Nucleus accumbens (tissue), 56 donors: ENCODE data around the gene PTCHD1.

Source experiments
- DNase-seq, 56 donors: peaks; one replicate each; lab custom pipeline; 2025; lab: John Stamatoyannopoulos, UW

The PTCHD1 gene

DNA sequence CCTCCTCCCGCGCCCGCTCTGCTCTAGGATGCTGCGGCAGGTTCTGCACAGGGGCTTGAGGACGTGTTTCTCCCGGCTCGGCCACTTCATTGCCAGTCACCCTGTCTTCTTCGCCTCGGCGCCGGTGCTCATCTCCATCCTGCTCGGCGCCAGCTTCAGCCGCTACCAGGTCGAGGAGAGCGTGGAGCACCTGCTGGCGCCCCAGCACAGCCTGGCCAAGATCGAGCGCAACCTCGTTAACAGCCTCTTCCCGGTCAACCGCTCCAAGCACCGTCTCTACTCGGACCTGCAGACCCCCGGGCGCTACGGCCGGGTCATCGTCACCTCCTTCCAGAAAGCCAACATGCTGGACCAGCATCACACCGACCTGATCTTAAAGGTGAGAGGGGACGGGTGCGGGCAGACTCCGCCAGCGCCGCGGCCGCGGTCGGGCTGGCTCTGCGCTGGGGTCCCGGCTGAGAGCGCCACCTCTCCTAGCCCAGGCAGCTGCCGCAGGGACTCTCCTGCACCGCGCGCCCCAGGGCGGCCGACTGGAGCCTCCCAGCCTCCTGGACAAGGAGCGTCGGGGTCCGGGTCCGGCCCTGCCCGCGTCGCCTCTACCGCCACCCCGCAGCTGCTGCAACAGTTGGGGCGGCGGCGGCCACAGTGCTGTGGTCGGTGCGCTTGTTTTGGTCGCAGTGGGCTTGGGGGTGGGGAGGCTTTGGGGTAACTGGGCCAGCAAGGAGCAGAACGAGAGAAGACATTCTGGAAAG, at the start of gene PTCHD1:
Gene PTCHD1 (plus strand): TSS at position 2 of the 752 bp plus-strand sequence. CDS start 27 bp downstream, at position 29.
- DNase-seq: peak in 5 of 56 donors; percentile 1 to 11 (median 5)

GRCh38 chrX:23286731-23287130, 47.9 kb upstream of the PTCHD1 start:
- no peak for DNase-seq

DNA sequence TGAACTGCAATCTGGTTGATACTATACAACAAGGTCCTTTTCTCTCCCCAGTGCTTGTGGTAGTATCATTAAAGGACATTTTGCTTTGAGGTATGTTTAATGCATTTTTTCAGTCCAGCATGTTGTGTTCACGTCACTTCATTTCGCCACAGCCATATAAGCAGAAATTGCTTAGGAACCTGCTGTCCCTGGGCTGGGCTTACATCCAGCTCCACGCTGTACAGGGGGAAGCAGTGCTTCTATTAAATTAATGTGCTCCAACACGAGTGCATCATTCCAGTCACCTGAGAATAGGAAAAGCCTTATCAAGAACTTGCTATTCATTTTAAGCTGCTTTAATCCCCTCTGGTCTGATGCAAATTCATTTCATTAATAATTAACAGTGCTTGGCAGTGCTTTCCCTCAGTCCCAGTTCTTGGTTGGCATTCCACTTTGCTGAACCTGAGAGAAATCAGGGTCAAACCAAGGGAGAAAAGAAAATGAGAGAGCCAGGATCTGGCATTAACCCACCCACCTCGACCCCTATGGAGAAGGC, 47.4 kb upstream of the PTCHD1 start:
- DNase-seq: no peak

DNA sequence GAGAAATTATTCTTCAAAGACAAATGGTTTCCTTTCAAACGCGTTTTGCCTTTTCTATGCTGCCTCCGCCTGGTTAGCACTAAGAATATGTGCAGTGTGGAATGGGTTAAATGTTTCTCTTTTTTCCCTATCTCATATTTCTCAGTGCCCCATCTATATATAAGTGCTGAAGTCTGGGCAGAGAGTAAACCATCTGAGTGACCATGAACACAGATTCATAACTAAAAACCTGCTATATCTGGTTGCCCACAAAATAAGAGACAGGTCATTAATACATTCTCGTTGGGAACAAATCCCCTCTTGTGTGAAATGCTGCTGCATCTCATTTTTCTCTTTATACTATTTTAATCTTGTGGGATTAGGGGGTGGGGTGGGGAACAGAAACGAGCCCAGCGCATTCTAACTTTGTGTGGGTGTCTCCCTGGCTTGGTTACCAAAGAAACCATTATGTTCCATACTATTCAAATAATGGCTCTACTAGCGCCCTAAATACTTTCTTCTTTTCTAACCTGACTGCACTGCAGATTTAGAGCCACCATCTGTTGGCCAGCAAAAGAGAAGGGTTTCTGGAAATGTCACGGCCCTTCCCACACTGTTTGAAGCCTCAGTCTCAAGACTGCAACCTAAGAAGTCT, 42.2 kb upstream of the PTCHD1 start:
- peak in 5 of 56 donors; percentile 0 to 14 (median 2) for DNase-seq

DNA sequence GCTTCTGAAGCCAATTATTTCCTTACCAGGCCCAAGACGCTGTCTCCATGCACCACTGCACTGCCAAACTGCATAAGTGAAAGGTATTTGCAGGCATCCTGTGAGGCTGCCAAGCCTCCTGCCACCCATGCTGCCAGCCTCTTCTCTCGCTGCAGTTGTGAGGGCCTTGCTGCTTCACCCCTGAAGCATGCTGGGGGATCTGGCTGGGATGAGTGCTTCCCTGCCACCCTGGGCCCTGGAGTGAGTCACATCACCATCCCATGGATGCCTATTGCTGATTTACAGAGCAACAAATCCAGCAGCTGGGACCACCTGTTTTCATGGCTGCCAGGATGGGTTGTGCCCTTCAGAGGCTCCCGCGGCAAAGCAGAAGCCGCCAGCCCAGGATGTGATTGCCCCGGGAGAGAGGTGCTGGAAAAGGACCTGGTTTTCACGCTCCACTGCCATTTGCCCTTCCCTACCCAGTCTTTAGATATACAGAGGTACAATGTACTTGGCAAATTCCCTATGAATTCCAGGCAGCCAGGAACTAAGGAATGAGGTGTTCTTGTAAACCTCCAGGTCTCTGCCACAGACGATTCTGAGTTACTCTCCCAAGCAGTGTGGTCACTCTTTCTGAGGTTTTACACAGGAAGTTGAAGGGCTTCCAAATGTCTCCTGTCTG, 41.5 kb upstream of the PTCHD1 start:
- DNase-seq: peak in 17 of 56 donors; percentile 0 to 22 (median 5)

DNA sequence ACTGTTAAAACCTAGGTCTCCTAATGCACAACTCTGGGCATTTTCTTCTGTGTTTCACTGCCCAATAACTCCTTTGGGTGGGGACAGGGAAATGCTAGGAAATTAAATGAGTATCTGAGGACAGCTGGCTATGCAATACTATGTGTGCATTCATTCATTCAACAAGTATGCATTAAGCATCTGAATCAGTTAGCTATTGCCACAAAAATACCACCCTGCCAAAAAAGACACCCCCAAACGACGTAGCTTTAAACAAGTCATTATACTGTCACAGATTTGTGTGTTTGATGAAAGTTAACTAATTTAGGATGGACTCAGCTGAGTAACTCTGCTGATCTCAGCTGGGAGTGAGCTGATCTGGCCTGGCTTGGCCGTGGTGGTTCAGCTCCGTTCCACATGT, 29.8 kb upstream of the PTCHD1 start:
- DNase-seq: no peak

DNA sequence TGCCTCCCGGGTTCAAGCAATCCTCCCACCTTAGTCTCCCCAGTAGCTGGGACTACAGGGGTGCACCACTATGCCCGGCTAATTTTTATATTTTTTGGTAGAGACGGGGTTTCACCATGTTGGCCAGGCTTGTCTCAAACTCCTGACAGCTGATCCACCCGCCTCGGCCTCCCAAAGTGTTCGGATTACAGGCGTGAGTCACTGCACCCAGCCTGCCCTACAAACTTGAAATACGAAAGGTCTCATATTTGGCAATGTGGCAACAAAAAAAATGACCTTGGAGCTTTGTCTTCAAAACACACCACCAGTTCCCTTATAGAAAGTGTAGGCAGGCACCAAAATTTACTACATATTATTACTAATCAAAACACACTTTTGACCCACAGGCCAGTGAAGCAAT, 22.9 kb upstream of the PTCHD1 start:
- DNase-seq: no peak

DNA sequence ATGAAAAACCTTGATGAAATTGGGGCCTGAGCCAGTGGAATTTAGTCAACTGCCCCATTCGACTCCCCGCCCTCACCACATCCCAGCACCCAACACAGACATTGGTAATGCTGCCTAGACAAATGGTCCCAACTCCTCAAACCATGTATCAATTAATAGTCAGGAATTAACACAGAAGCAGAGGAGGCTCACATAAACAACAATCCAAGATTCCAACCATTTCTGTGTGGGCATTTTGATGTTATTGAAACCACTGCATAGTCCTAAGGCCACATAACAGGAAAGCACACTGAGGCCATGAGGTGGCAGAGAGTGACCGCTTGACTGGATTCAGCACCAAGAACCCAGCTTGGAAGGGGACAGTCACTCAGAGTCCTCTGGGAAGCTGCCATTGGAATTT, 22.5 kb upstream of the PTCHD1 start:
- DNase-seq: no peak

DNA sequence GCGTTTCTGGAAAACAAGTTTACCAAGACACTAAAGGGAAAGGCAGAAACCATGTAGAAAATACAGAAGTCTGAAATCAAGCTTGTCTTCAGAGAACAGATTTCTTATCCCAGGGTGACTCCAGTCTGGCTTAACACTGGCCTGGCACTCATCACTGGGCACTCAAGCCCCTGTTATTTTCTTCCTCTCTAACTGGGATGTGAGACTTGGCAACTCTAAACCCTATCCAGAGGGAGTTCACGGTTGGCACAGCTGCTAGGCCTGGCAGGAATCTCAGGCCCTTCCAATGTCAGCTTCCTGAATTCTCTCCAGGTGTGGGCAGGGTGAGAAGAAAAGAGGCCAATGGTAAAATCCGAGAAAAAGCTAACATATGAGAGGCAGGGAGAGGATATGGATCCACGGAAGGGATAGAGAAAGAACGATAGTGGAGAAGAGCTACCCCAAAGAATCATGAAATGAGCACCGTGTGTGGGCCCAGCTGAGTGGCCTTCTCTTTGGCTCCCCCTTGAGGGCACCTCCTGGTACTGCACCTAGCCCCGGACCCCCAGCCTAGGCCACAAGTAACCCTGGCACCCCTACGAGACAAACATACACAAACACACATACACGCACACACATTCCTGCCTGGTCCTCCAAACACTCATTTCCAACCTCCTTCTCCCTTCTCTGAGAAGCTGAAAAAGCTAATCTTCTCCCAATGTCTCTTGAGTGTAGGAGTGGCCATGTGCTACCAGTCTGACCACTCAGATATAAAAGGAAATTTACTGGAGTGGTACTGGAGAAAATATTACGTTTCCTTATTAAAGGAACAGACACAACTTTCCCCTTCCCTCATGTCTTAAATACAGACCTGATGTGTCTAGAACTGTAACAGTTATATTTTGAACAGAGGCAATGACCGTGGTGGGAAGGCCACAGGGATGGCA, 16.6 kb upstream of the PTCHD1 start:
- DNase-seq: peak in 4 of 56 donors; percentile 3 to 4 (median 4)

DNA sequence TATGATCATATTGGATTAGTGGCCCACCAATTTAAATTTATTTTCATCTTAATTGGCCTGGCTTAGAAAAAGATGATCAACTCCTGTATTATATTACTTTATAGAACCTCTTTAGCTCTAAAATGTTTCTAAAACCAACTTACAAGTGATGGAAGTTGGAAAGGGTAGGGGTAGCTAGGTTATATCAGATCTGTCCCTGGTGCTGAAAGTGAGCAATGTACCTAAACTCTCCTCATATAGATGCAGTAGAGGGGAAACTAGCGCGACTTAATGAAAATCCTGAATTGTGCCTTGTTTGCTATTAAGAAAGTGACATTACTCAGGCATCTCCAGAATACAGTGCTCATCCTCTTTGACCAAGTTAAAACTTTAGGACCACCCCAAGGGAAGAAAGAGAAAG, 7.5 kb upstream of the PTCHD1 start:
- no peak for DNase-seq

GRCh38 chrX:23331701-23332100, 2.9 kb upstream of the PTCHD1 start:
- DNase-seq: no peak

DNA sequence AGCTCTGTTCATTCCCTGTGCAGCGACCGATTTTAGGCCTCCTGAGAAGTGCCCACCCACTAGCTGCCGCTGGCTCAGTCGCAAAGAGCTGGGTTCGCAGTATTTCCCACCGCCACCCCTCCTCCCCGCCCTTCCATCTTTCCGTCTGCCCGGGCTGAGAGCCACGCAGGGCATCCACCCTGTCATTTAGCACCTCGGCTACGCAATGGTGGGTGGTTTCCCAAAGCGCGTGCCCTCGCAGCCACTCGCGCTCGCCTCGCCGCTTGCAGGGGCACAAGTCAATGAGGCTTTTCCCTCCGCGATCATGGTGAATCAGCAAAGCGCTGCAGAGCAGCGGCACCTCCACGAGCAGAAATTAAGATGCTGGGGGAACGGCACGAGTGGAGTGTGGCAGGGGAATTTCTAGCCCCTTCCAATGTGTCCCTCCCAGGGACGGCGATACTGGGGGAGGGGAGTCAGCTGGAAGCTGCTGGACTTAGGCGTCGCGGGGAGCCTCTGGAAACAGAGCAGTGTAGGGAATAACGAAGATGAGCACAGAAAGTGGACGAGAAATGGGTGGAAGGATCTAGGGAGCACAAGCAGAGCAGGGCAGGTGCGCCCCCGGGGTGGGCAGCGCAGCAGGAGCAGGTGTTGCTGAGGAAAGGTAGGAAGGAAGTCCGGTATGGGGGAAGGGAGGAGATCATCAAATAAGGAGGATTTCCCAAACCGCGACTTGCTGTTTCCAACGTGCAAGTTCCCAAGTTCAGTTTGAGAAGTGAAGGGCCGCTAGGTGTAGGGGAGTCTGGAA, 2.4 kb upstream of the PTCHD1 start:
- DNase-seq: peak in 40 of 56 donors; percentile 1 to 53 (median 18)

DNA sequence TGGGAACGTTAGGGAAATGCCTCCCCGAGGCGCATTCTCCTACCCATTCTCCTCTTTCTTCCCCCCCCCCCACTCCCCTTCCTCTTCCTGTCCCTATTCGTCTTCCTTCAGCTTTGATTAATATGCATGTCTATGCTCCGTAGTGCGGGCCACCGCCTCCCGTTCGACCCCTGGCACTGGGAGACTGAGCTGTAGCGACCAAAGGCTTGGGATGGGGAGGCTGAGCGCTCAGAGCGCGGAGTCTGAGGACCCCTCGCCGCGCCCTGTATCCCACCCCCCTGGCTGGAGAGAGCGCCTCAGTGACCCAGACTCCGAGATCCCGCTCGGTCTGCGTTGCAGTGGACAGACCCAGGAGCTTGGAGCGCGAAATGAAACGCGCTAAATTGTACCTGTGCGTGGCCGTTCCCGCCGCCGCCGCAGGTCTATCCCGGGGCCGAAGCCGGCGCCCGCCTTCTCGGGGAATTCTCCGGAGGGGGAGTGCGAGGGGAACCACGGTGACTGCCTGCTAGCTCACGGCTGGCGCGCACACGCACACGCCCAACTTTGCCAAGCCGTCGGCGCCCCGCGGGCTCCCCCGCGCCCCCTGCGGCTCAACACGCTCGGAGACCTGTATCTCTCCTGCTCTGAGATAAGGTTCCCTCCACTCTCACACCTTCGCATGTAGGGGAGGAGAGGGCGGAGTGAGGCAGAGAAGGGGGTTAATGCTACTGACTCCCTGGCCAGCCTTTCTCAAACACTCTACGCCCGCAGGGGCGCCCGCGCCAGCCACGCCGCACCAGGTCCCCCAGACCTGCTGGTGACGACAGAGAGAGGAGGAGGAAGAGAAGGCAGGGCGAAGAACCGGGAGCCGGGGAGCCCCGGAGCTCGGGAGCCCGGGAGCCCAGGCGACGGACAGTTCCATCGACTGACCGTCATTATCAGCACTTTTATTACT, 1.5 kb upstream of the PTCHD1 start:
- peak in 15 of 56 donors; percentile 0 to 36 (median 6) for DNase-seq

DNA sequence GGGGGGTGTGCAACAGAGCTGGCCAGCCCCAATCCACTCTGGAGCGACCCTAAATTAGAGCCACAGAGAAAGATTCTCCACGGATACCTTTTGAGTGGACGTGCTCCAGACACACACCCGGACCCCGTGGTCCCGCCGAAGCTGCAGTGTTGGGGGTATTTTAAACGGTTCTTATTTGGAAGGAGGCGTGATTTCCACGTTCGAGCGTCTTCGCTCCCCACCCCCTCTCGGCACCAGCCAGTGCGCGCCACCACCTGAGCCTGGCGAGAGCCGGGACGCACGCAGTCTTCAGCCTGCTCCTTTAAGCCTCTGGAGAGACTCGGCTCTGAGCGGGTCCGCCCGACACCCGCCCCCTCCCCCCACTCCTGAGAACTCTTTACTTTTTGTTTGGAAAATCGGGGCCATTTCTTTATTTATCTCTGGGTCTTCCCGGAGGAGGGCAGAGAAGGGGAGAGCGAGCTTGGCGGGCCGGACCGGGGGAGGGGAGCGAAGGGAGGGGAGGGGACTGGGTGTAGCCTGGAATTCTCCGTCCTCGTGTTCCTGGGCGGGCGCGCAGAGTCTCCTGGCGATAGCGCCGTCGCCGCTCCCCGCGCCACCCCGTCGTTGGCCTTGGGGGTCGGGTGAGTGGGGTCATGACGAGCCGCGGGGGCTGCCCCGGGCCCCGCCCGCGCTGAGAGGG, 668 bp upstream of the PTCHD1 start:
- peak in 24 of 56 donors; percentile 1 to 48 (median 12) for DNase-seq

DNA sequence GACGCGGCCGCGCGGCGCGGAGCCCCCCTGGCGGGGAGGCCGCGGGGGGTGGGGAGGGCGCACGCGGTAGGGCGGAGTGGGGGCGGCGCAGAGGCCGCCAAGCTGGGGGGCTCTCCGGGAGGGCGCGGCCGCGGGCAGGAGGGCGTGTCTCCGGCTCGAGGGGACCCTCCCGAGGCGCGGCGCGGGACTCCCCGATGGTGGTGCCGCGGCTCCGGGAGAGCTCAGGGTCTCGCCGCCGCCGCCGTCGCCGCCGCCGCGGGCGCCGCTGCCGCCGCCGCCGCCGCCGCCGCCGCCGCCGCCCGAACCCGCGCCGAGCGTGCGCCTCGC, 165 bp upstream of the PTCHD1 start:
- DNase-seq: peak in 1 of 56 donors; percentile 16

- DNase-seq: no peak
Measured at GRCh38 chrX:23338334-23338733, 3.7 kb downstream of the PTCHD1 start.

DNA sequence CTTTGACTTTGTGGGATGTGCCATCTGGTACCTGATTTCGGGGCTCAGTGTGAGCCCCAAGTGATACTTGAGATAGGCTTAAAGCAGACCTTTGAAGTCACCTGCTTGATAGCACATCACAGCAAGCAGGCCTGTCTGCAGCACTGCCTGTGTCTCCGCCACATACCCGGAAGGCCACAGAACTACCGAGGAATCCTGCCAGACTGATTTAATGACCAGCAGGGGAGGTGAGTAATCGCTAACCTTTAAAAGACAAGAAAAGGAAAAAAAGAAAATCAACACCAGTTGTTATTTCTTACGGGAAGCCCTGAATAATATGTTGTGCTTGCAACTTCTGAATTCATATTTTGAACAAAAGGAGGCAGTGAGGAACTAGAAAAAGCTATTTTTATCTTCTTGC, 6.8 kb downstream of the PTCHD1 start:
- no peak for DNase-seq
